Measurements from ENCODE around the gene WDR20.

Gene WDR20

DNA sequence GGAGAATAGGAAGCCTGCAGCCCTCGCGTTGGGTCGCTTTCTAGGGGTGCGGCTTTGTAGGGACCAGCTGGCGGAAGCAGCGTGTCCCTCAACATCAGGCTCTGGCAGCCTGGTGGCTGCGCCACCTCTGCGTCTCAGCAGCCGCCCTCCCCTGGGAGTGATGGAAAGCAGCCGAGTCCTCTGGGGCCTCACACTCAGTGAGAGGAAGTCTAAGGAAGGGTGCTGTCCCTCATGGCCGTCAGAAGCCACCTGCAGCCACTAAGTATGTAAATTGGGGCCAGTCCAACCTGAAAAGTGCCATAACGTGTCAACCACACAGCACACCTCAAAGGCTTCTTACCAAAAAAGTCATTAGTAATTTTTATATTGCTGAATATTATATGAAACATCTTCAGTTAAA, 80.3 kb downstream of the WDR20 start:
- no peak overlapping the region for H3K27ac Mint-ChIP-seq
- peaks cover 31% of the 10 kb centered on the region for H3K4me1 Mint-ChIP-seq
- no peak for TF ChIP-seq CTCF (IDR thresholded peaks at IDR 0.05)
- no peaks in the 10 kb centered on the region for H3K9me3 Mint-ChIP-seq
- H3K27me3 Mint-ChIP-seq (ENCODE audit: low read depth, poor library complexity): no peaks in the 10 kb centered on the region
- no peak for DNase-seq
- H3K4me3 Mint-ChIP-seq: no peak overlapping the region
- peaks cover 24% of the 10 kb centered on the region for H3K36me3 Mint-ChIP-seq (ENCODE audit: low read depth)

GRCh38 chr14:102221026-102221425, 81.3 kb downstream of the WDR20 start:
- no peaks in the 10 kb centered on the region for H3K9me3 Mint-ChIP-seq
- no peak overlapping the region for H3K4me3 Mint-ChIP-seq
- TF ChIP-seq CTCF (IDR thresholded peaks at IDR 0.05): no peak
- DNase-seq: no peak
- peaks cover 33% of the 10 kb centered on the region for H3K36me3 Mint-ChIP-seq (ENCODE audit: low read depth)
- H3K4me1 Mint-ChIP-seq: peaks cover 30% of the 10 kb centered on the region
- no peak overlapping the region for H3K27ac Mint-ChIP-seq
- no peaks in the 10 kb centered on the region for H3K27me3 Mint-ChIP-seq (ENCODE audit: low read depth, poor library complexity)

DNA sequence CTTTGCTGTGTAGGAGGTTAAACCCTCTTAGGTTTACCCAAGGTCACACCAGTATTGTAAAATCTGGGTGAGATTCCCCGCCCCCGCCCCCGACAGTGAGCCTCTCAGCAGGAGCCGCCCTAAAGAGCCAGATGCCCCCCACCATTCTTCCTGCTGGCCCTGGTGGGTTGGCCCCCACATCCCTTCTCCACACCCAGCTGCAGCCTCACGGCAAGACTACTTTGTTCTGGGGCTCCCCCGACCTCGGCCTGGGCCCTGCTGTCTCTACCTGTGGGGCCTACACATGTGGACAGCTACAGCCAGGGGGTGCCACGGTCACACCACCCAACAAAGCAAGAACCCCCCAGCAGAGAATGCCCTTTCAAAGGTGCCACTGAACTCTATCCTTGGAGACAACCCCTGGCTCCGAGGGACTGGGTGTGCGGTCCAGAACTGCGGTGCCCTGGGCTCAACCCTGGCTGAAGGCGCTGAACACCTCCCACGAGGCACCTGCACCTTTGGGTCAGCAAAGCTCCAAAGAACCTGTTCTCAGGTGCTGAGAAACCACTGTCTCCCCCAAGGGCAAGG, 82.4 kb downstream of the WDR20 start:
- DNase-seq: no peak
- no peak overlapping the region for H3K4me3 Mint-ChIP-seq
- TF ChIP-seq CTCF (IDR thresholded peaks at IDR 0.05): no peak
- peak overlapping the region; percentile 16 for H3K27ac Mint-ChIP-seq
- no peaks in the 10 kb centered on the region for H3K27me3 Mint-ChIP-seq (ENCODE audit: low read depth, poor library complexity)
- H3K9me3 Mint-ChIP-seq: no peaks in the 10 kb centered on the region
- peaks cover 30% of the 10 kb centered on the region for H3K4me1 Mint-ChIP-seq
- H3K36me3 Mint-ChIP-seq (ENCODE audit: low read depth): peaks cover 33% of the 10 kb centered on the region

DNA sequence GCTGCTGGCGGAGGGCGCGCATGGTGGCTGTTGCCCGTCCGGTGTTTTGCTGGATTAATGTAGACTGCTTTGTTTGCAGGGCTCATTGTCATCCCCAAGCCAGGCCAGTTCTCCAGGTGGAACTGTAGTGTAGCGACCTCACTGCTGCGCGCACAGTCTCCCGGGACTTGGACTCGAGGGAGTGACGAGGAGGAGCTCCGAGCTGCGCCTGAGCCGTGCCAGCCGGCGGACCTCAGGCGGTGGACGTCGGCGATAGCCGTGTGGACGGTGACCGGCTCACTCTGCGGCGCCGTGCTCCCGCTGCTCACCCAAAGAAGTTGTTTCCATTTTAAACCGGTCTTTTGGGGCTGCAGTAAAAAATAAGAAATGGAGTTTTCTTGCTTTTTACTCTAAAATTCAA, 83.1 kb downstream of the WDR20 start:
- no peaks in the 10 kb centered on the region for H3K9me3 Mint-ChIP-seq
- peaks cover 28% of the 10 kb centered on the region for H3K4me1 Mint-ChIP-seq
- no peak overlapping the region for H3K4me3 Mint-ChIP-seq
- no peak for TF ChIP-seq CTCF (IDR thresholded peaks at IDR 0.05)
- no peaks in the 10 kb centered on the region for H3K27me3 Mint-ChIP-seq (ENCODE audit: low read depth, poor library complexity)
- DNase-seq: no peak
- H3K27ac Mint-ChIP-seq: no peak overlapping the region
- H3K36me3 Mint-ChIP-seq (ENCODE audit: low read depth): peaks cover 33% of the 10 kb centered on the region

GRCh38 chr14:102223682-102224081, 84.0 kb downstream of the WDR20 start:
- H3K36me3 Mint-ChIP-seq (ENCODE audit: low read depth): peaks cover 33% of the 10 kb centered on the region
- no peak overlapping the region for H3K27ac Mint-ChIP-seq
- H3K9me3 Mint-ChIP-seq: no peaks in the 10 kb centered on the region
- H3K27me3 Mint-ChIP-seq (ENCODE audit: low read depth, poor library complexity): no peaks in the 10 kb centered on the region
- DNase-seq: no peak
- no peak for TF ChIP-seq CTCF (IDR thresholded peaks at IDR 0.05)
- no peak overlapping the region for H3K4me3 Mint-ChIP-seq
- H3K4me1 Mint-ChIP-seq: peaks cover 23% of the 10 kb centered on the region

DNA sequence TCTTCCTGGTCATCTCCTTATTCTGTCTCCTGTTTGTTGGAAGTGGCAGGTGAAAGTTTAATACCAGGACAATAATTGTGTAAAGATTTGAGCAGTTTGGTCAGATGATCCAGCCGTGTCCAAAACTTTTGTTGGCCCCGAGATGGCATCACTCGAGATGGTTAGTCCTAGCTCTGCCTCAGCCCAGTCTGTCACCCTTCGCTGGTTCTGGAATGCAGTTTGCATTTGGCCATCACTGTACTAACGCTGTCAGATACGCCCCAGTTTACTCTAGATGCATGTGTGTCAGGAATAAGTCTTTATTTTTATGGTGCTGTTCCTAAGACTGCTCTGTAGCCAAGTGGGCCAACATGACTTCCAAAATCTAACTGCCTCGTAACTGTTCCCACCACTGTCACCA, 85.7 kb downstream of the WDR20 start:
- no peaks in the 10 kb centered on the region for H3K27me3 Mint-ChIP-seq (ENCODE audit: low read depth, poor library complexity)
- DNase-seq: no peak
- H3K36me3 Mint-ChIP-seq (ENCODE audit: low read depth): peaks cover 27% of the 10 kb centered on the region
- H3K4me3 Mint-ChIP-seq: no peak overlapping the region
- H3K4me1 Mint-ChIP-seq: peaks cover 23% of the 10 kb centered on the region
- H3K27ac Mint-ChIP-seq: no peak overlapping the region
- no peaks in the 10 kb centered on the region for H3K9me3 Mint-ChIP-seq
- no peak for TF ChIP-seq CTCF (IDR thresholded peaks at IDR 0.05)

All from nephron progenitor cell (in vitro differentiated cells).